ENCODE results near the gene PKMYT1. TPM values are rescaled to one million over a fixed set of nuclear protein-coding genes. Genes with fewer than 3 reads are reported as not detected.

The PKMYT1 gene
- total RNA-seq, 3 donors from 2014 or later: 3.1 to 20.0 (median 6.9) TPM

GRCh38 chr16:2968738-2969544 lies 11.3 kb downstream of the PKMYT1 start, which contains the start of gene PAQR4:
Gene PAQR4 (plus strand): TSS chr16:2969348. CDS start chr16:2969675, 327 bp downstream.
- no peak for TF ChIP-seq CTCF (IDR thresholded peaks at IDR 0.05)
- ATAC-seq: peak; percentile 85
- Histone ChIP-seq H3K36me3 (ENCODE audit: low read depth) (no peaks in the 10 kb centered on the region), H3K4me3 (peak within 1 kb of the TSS; percentile 42), H3K4me1 (ENCODE audit: low read depth) (peaks cover 31% of the 10 kb centered on the region), H3K9me3 (no peaks in the 10 kb centered on the region)
- intact Hi-C loops (cut with DNase I, micrococcal nuclease): no loop called here
- peak; percentile 88 to 93 (median 90) for DNase-seq

- H3K4me3 ChIP-seq: no peak overlapping the region
- no peak for TF ChIP-seq CTCF (IDR thresholded peaks at IDR 0.05)
- H3K36me3 ChIP-seq (ENCODE audit: low read depth): no peaks in the 10 kb centered on the region
- peaks cover 37% of the 10 kb centered on the region for H3K4me1 ChIP-seq (ENCODE audit: low read depth)
- peak in 2 of 3 donors; percentile 65 to 77 for DNase-seq
- no peaks in the 10 kb centered on the region for H3K9me3 ChIP-seq
- ATAC-seq: peak; percentile 41
- intact Hi-C loops (cut with DNase I, micrococcal nuclease): no loop called here
Measured at GRCh38 chr16:2968368-2968737, 11.9 kb downstream of the PKMYT1 start.

- Histone ChIP-seq H3K36me3 (ENCODE audit: low read depth) (no peaks in the 10 kb centered on the region), H3K9me3 (no peaks in the 10 kb centered on the region), H3K4me3 (no peak overlapping the region), H3K4me1 (ENCODE audit: low read depth) (peaks cover 41% of the 10 kb centered on the region)
- ATAC-seq (no peak), DNase-seq (peak in 1 of 3 donors; percentile 62)
- intact Hi-C loops (cut with DNase I, micrococcal nuclease): no loop called here
- TF ChIP-seq CTCF (IDR thresholded peaks at IDR 0.05): no peak
Measured at GRCh38 chr16:2967721-2968161, 12.5 kb downstream of the PKMYT1 start.

- no peaks in the 10 kb centered on the region for H3K36me3 ChIP-seq (ENCODE audit: low read depth)
- ATAC-seq: no peak
- intact Hi-C loops (cut with DNase I, micrococcal nuclease): no loop called here
- TF ChIP-seq CTCF (IDR thresholded peaks at IDR 0.05): no peak
- peaks cover 41% of the 10 kb centered on the region for H3K4me1 ChIP-seq (ENCODE audit: low read depth)
- no peak overlapping the region for H3K4me3 ChIP-seq
- DNase-seq: no peak
- H3K9me3 ChIP-seq: no peaks in the 10 kb centered on the region
Measured at GRCh38 chr16:2967211-2967631, 13.0 kb downstream of the PKMYT1 start.

- no peaks in the 10 kb centered on the region for H3K9me3 ChIP-seq
- DNase-seq (peak; percentile 48 to 73 (median 62)), ATAC-seq (peak; percentile 0)
- peaks cover 41% of the 10 kb centered on the region for H3K4me1 ChIP-seq (ENCODE audit: low read depth)
- intact Hi-C loops (cut with DNase I, micrococcal nuclease): no loop called here
- no peak for TF ChIP-seq CTCF (IDR thresholded peaks at IDR 0.05)
- no peak overlapping the region for H3K4me3 ChIP-seq
- H3K36me3 ChIP-seq (ENCODE audit: low read depth): no peaks in the 10 kb centered on the region
Measured at GRCh38 chr16:2966808-2967191, 13.4 kb downstream of the PKMYT1 start.

Data from mucosa of descending colon (tissue), 3 donors.